ENCODE data around the gene CEP83. TPM values are rescaled to one million over a fixed set of nuclear protein-coding genes. Genes with fewer than 3 reads are reported as not detected.
"Not testable (repeated sequence)": the region's sequence is repeated elsewhere in the genome, so short reads cannot be mapped to it uniquely, and the experiment has no call there.

CEP83 gene
- total and polyA plus RNA-seq, 2 experiments from 2014 or later, result 18.3 to 35.2 TPM

DNA sequence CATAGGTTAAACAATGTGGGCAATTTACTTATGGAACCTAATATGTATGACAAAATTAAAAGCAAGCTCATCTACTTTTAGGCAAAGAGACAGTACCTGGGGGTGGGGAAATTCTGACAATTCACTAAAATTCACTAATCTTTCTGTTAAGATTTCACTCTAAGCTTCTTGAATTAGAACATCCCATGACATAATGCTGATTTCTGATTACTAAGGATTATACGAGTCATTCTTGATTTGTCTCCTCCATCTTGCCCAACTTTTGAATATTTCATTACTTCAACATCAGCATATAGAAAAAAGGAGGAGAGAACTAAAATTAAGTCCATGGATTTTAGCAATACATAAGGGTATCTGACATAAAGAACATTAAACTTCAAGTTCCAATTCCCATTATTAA is 2.4 kb downstream of the CEP83 start:
- no peaks in the 10 kb centered on the region for H3K27me3 ChIP-seq

DNA sequence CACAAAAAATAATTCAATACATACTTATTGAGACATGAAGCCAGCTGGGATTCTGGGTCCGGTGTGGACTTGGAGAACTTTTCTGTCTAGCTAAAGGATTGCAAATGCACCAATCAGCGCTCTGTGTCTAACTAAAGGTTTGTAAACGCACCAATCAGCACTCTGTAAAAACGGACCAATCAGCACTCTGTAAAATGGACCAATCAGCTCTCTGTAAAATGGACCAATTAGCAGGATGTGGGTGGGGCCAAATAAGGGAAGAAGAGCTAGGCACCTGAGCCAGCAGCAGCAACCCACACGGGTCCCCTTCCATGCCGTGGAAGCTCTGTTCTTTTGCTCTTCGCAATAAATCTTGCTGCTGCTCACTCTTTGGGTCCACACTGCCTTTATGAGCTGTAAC is 5.3 kb downstream of the CEP83 start:
- H3K4me3 ChIP-seq; H3K4me1 ChIP-seq (ENCODE audit: low read depth); DNase-seq (ENCODE audit: low read depth in 1 of 2, low spot score in 1 of 2); H3K27ac ChIP-seq; H3K36me3 ChIP-seq; H3K9me3 ChIP-seq (ENCODE audit: low read depth); H3K27me3 ChIP-seq: not testable (repeated sequence)

More for the DNA sequence above, 2.4 kb downstream of the CEP83 start:
- Histone ChIP-seq H3K9me3 (ENCODE audit: low read depth) (no peaks in the 10 kb centered on the region), H3K27ac (no peak overlapping the region), H3K4me1 (ENCODE audit: low read depth) (no peaks in the 10 kb centered on the region), H3K36me3 (no peaks in the 10 kb centered on the region), H3K4me3 (no peak overlapping the region)
- DNase-seq (ENCODE audit: low read depth in 1 of 2, low spot score in 1 of 2), result no peak
- TF ChIP-seq, protein P1, sequence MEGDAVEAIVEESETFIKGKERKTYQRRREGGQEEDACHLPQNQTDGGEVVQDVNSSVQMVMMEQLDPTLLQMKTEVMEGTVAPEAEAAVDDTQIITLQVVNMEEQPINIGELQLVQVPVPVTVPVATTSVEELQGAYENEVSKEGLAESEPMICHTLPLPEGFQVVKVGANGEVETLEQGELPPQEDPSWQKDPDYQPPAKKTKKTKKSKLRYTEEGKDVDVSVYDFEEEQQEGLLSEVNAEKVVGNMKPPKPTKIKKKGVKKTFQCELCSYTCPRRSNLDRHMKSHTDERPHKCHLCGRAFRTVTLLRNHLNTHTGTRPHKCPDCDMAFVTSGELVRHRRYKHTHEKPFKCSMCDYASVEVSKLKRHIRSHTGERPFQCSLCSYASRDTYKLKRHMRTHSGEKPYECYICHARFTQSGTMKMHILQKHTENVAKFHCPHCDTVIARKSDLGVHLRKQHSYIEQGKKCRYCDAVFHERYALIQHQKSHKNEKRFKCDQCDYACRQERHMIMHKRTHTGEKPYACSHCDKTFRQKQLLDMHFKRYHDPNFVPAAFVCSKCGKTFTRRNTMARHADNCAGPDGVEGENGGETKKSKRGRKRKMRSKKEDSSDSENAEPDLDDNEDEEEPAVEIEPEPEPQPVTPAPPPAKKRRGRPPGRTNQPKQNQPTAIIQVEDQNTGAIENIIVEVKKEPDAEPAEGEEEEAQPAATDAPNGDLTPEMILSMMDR (IDR thresholded peaks at IDR 0.05; ENCODE audit: low read depth, low read length), result no peak

DNA sequence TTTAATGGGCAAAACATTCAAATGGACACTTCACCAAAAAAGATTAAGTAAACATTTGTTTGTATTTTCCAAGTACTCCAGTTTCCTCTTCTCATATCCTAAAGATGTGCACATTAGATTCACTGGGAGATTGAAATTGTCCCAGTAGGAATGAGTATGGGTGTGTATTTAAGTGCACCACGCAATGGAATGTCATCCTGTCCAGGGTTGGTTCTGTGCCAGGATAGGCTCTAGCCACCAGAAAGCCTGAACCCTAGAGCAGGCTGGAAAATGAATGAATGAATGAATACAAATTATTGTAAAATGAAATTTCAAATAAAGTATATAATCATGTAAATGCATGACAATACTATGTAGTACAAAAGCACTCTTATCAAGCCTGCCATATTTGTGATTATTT is 14.0 kb downstream of the CEP83 start:
- Histone ChIP-seq H3K4me1 (ENCODE audit: low read depth) (no peaks in the 10 kb centered on the region), H3K36me3 (no peaks in the 10 kb centered on the region), H3K27ac (no peak overlapping the region), H3K27me3 (no peaks in the 10 kb centered on the region), H3K4me3 (no peak overlapping the region), H3K9me3 (ENCODE audit: low read depth) (no peaks in the 10 kb centered on the region)
- TF ChIP-seq, protein P1 (IDR thresholded peaks at IDR 0.05; ENCODE audit: low read depth, low read length), result no peak
- peak in 1 of 2 donors; percentile 14 for DNase-seq (ENCODE audit: low read depth in 1 of 2, low spot score in 1 of 2)

DNA sequence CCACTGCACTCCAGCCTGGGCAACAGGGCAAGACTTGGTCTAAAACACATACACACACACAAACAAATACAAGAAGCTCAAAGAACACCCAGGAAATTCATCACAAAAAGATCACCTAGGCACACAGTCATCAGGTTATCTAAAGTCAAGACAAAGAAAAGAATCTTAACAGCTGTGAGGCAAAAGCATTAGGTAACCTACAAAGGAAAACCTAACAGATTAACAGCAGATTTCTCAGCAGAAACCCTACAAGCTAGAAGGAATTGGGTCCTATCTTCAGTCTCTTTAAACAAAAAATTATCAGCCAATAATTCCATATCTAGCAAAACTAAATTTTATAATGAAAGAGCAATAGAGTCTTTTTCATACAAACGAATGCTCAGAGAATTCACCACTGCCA is 22.4 kb downstream of the CEP83 start:
- Histone ChIP-seq H3K4me3 (no peak overlapping the region), H3K27me3 (no peaks in the 10 kb centered on the region), H3K9me3 (ENCODE audit: low read depth) (no peaks in the 10 kb centered on the region), H3K36me3 (no peaks in the 10 kb centered on the region), H3K27ac (no peak overlapping the region), H3K4me1 (ENCODE audit: low read depth) (peaks cover 3% of the 10 kb centered on the region)
- TF ChIP-seq, protein P1 (IDR thresholded peaks at IDR 0.05; ENCODE audit: low read depth, low read length), result no peak
- DNase-seq (ENCODE audit: low read depth in 1 of 2, low spot score in 1 of 2), result no peak

DNA sequence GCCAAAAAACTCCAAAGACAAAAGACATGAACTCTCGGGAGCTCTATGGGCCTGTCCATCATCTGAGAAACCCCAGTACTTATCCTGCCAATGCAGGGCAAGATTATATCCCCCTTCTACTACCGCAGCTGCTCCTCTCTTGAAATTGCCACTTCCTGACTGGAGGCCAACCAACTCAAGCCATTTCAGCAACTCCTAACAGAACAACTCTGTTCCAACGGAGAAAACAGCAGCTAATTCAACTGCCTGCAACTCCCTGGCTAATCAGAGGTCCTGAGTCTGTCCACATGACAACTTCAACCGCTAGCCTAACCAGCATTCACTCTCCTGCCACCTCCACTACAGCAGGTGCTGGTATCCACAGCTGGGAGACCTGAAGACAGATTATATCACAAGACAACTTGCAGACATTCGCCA is 24.1 kb downstream of the CEP83 start:
- Histone ChIP-seq H3K36me3 (no peaks in the 10 kb centered on the region), H3K27me3 (no peaks in the 10 kb centered on the region), H3K9me3 (ENCODE audit: low read depth) (no peaks in the 10 kb centered on the region), H3K4me3 (no peak overlapping the region), H3K27ac (peak overlapping the region; percentile 19), H3K4me1 (ENCODE audit: low read depth) (peaks cover 3% of the 10 kb centered on the region)
- DNase-seq (ENCODE audit: low read depth in 1 of 2, low spot score in 1 of 2), result peak; percentile 46 to 54
- TF ChIP-seq, protein P1 (IDR thresholded peaks at IDR 0.05; ENCODE audit: low read depth, low read length), result no peak

DNA sequence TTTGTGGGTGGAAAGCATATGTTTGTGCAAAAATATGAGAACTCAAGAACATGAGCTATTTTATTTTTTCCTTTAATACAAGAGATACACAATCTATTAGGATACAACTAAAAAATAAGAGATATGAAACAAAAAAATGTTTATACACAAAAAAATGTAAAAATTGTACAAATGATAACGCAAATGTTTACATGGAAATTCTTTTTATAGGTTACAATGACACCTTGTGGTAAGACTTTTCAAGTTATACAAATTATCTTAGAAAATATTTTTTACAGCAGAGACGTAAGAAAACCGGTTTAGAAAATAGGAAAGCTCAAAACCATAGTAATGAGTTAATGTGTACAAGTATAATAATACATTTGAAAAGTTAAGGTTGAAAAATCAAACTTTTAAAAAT is 25.5 kb downstream of the CEP83 start:
- peak in 1 of 2 donors; percentile 43 for DNase-seq (ENCODE audit: low read depth in 1 of 2, low spot score in 1 of 2)
- no peaks in the 10 kb centered on the region for H3K36me3 ChIP-seq
- H3K4me3 ChIP-seq, result no peak overlapping the region
- TF ChIP-seq, protein P1 (IDR thresholded peaks at IDR 0.05; ENCODE audit: low read depth, low read length), result peak; percentile 14
- no peaks in the 10 kb centered on the region for H3K9me3 ChIP-seq (ENCODE audit: low read depth)
- H3K27ac ChIP-seq, result no peak overlapping the region
- H3K4me1 ChIP-seq (ENCODE audit: low read depth), result peaks cover 3% of the 10 kb centered on the region
- H3K27me3 ChIP-seq, result no peaks in the 10 kb centered on the region
